GM21360 (cell line): ENCODE data around the gene ZNF546.
A peak's percentile ranks its signal among the peaks of the same experiment; 100 is the strongest.
"Not testable (repeated sequence)": the region's sequence is repeated elsewhere in the genome, so short reads cannot be mapped to it uniquely, and the experiment has no call there.

Experiments
- ATAC-seq: cut with Tn5 transposase; IDR thresholded peaks from one replicate; pipeline ENCODE4 v1.9.1; 2021; ENCODE audit warnings: mild to moderate bottlenecking, moderate library complexity; ENCODE audit not compliant: unreplicated experiment

Gene ZNF546

GRCh38 chr19:39996811-39997637 is at the start of gene ZNF546:
TSS of gene ZNF546 (plus strand) at chr19:39997060. CDS start at chr19:39998327, 1,267 bp downstream.
- ATAC-seq: peak; percentile 58

DNA sequence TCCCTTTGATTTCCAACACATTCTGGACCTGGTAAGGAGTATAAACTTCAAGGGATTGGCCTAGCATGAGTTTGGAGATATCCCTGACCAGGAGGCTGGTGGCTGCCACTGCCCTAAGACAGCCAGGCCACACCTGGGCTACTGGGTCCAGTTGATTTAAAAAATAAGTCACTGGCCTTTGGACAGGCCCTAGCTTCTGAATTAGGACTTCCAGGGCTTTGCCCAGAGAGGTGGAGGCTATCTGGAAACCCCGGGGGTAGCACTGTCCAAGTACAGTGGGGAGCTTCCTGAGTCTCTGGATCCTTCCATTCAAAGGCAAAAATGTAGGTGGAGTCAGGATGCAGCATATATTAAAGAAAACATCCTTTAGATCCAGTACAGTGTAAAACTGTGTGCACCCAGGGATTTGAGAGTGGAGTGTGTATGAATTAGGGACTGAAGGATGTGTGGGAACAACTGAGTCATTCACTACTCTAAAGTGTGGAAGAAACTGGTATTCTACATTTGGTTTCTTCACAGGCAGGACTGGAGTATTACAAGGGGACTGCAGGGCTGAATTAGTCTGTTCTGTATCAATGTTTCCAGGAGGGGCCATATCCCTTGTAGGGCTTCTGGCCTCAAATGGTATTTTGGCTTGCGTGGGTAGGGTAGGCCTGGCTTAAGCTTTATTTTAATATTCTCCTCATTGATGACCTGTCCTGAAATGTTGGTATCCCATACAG is 47.7 kb upstream of the ZNF546 start:
- ATAC-seq: no peak

DNA sequence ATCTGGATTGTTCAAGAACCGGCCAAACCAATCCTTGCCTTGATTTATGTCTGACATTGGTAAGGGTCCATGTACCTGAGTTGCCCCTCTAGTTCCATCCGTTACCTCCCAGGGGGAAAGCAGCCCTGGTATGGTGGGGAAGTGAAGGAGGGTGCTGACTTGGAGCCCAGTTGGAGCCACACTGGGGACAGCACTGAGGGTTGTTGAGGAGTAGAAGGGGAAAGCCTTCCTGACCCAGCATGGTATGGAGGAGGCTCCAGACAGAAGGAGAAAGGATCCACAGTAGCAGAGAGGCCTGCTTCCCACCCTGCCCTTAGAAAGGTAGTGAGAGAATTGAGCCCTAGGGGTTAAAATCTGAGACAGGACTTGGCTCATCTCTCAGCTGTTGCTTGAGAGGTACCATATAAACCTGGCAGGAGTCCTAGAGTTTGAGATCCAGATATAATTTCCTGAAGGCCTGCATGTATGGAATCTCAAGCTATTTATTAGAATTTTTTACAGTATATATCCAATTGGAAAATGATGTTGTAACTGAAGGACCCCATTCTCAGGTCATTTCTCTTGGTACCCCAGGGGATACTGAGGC is 45.7 kb upstream of the ZNF546 start:
- ATAC-seq: no peak

- ATAC-seq: no peak
Measured at GRCh38 chr19:39951686-39952085, 45.2 kb upstream of the ZNF546 start.

DNA sequence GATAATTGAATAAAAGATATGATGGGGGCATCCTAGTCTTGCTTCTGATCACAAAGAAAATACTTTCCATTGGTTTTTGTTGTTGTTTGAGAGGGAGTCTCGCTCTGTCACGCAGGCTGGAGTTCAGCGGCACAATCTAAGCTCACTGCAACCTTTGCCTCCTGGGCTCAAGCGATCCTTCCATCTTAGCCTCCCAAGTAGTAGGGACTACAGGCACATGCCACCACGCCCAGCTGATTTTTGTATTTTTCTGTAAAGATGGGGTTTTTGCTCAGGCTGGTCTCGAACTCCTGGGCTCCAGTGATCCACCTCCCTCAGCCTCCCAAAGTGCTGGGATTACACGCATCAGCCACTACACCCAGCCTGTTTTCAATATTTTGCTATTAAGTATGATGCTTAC is 42.9 kb upstream of the ZNF546 start:
- no peak for ATAC-seq

DNA sequence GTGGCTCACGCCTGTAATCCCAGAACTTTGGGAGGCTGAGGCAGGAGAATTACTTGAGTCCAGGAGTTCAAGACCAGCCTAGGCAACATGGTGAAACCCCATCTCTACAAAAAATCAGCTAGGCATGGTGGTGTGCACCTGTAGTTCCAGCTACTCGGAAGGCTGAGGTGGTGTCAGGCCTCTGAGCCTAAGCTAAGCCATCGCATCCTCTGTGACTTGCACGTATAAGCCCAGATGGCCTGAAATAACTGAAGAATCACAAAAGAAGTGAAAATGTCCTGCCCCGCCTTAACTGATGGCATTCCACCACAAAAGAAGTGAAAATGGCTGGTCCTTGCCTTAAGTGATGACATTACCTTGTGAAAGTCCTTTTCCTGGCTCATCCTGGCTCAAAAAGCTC is 39.0 kb upstream of the ZNF546 start:
- ATAC-seq: not testable (repeated sequence)

- not testable (repeated sequence) for ATAC-seq
Measured at GRCh38 chr19:39958942-39959341, 37.9 kb upstream of the ZNF546 start.

- not testable (repeated sequence) for ATAC-seq
Measured at GRCh38 chr19:39959407-39959806, 37.5 kb upstream of the ZNF546 start.

DNA sequence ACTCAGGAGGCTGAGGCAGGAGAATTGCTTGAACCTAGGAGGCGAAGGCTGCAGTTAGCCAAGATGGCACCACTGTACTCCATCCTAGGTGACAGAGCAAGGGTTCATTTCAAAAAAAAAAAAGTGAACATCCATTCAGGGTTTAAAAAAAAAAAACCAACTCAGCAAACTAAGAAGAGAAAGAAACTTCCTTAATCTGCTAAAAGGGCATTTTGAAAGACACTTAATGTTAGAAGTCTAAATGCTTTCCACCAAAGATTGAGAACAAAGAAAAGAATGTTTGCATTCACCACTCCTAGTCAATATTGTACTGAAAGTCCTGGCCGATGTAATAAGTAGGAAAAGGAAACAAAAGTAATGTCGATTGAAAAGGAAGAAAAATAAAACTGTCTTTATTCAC is 33.0 kb upstream of the ZNF546 start:
- no peak for ATAC-seq

DNA sequence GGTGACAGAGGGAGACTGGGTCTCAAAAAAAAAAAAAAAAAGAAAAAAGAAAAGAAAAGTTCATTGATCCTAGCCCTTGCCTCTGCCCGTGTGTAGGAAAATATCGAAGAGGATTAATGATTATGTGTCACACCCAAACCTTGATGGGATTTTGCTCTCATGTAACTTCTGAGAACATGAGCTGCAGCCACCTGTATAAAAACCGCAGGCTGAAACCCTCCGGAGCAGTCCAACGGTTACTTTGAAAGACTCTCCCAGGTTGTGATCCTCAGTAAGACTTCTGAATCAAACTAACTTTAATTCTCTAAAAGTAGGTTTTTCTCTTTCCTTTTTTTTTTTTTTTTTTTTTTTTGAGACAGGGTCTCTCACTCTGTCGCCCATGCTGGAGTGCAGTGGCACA is 30.2 kb upstream of the ZNF546 start:
- ATAC-seq: no peak

GRCh38 chr19:39967561-39967960 is 29.3 kb upstream of the ZNF546 start:
- ATAC-seq: no peak

DNA sequence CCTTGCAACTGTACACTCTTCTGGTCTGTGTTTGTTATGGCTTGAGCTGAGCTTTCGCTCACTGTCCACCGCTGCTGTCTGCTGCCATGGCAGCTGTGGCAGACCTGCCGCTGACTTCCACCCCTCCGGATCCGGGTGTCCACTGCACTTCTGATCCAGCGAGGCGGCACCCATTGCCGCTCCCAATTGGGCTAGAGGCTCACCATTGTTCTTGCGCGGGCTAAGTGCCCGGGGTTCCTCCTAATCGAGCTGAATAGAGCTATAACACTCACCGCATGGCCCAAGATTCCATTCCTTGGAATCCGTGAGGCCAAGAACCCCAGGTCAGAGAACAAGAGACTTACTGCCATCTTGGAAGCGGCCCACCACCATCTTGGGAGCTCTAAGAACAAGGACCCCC is 28.1 kb upstream of the ZNF546 start:
- ATAC-seq: no peak

DNA sequence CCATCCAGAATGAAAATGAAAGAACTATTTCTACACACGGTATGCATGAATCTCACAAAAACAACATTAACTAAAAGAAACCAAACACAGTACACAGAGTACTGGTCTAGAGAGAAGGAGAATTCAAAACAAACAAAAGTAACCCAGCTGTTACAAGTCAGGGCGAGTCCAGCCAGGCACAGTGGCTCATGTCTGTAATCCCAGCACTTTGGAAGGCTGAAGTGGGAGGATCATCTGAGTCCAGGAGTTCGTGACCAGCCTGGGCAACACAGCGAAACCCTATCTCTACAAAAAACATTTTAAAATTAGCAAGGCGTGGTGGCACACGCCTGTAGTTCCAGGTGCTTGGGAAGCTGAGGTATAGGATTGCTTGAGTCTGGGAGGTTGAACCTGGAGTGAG is 27.6 kb upstream of the ZNF546 start:
- no peak for ATAC-seq

- ATAC-seq: no peak
Measured at GRCh38 chr19:39969681-39970424, 27.0 kb upstream of the ZNF546 start.

DNA sequence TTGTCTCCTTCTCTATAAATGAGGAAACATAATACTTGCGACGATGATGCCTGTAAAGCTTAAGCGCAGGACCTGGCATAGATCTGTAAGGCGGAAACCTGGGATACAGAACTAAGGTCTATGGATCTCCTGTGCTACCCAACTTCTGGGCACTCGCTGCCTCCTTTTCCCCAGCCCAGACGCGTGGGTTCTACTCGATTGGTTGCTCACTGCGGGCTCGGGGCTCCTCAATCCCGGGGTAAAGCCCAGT is 26.5 kb upstream of the ZNF546 start:
- no peak for ATAC-seq

- ATAC-seq: peak; percentile 92
Measured at GRCh38 chr19:39970675-39971379, 26.0 kb upstream of the ZNF546 start, which contains the start of gene PSMC4. TSS of gene PSMC4 (plus strand) at chr19:39971165. CDS start at chr19:39971203, 38 bp downstream.

DNA sequence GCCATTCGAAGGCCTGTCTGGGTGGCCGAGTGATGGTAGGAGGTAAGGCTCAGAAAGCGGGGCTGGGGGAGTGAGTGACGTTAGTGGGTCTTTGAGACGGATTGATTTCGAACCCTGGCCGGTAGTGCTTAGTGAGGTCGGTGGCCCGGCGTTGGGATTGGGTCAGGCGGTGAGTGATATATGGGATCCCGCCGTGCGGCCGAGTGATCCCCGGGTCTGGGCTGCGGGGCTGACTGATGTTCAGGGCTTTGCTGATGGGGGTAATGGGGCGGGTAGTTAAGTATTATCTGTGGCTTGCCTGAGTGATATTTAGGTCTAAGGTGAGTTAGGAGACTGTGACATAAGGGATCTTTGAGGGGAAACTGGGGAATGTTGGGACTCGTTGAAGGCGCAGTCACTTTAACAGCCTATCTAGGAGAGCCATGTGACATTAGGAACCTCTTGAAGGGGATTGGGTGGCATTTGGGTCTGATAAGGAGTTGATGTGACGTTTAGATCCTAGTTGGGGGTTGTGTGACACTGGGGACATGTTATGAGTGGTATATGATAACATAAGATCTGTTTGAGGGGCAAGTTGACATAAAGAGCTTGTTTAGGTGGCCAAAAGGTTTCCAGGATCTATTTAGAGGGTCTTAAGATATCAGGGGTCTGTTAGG is 25.4 kb upstream of the ZNF546 start:
- no peak for ATAC-seq

DNA sequence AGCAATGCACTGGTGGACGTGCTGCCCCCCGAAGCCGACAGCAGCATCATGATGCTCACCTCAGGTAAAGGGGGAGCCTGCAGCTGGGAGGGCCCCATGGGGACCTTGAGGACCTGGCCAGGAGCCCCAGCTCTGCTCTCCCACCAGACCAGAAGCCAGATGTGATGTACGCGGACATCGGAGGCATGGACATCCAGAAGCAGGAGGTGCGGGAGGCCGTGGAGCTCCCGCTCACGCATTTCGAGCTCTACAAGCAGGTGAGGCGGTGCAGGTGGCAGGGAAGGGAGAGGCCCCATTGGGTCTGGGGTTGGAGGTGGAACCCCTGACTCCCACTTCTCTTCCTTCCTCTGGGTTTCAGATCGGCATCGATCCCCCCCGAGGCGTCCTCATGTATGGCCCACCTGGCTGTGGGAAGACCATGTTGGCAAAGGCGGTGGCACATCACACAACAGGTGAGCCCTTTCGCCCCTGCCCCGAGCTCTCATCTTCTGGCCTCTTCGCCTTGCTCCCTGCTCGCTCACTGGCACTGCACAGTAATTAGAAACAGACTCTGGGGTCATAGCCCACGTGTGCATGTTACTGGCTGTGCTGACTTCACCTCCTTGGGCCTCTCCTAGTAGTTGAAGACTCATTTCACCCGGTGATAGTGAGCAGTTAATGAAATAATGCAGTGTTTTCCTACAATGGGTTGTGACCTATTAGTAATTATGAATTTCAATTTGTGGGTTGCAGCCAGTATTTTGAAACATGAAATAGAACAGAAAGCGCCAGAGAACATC is 22.3 kb upstream of the ZNF546 start:
- no peak for ATAC-seq

- no peak for ATAC-seq
Measured at GRCh38 chr19:39982883-39983282, 14.0 kb upstream of the ZNF546 start.
